ENCODE results near the gene MTMR10.

- TF ChIP-seq, protein P1, sequence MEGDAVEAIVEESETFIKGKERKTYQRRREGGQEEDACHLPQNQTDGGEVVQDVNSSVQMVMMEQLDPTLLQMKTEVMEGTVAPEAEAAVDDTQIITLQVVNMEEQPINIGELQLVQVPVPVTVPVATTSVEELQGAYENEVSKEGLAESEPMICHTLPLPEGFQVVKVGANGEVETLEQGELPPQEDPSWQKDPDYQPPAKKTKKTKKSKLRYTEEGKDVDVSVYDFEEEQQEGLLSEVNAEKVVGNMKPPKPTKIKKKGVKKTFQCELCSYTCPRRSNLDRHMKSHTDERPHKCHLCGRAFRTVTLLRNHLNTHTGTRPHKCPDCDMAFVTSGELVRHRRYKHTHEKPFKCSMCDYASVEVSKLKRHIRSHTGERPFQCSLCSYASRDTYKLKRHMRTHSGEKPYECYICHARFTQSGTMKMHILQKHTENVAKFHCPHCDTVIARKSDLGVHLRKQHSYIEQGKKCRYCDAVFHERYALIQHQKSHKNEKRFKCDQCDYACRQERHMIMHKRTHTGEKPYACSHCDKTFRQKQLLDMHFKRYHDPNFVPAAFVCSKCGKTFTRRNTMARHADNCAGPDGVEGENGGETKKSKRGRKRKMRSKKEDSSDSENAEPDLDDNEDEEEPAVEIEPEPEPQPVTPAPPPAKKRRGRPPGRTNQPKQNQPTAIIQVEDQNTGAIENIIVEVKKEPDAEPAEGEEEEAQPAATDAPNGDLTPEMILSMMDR (IDR thresholded peaks at IDR 0.05; ENCODE audit: insufficient read depth, low read depth, low read length), result no peak
- no peak for TF ChIP-seq EZH2 (IDR thresholded peaks at IDR 0.05; ENCODE audit: insufficient read depth, low read length)
Observed at GRCh38 chr15:31025996-31026395, 34.6 kb upstream of the MTMR10 start.

Data from astrocyte (in vitro differentiated cells and primary cell).